VCaP (cell line): Measurements from ENCODE around the gene C1QTNF1.

Experiments
- H3K27ac ChIP-seq: fragments of 450-650 bp; 2 replicates; pipeline ENCODE4 v1.5.1; 2017
- TF ChIP-seq, protein P1 (sequence below): fragments of 450-650 bp; conservative IDR thresholded peaks from 2 replicates; pipeline ENCODE4 v1.5.1; 2017; ENCODE audit warnings: mild to moderate bottlenecking, moderate library complexity

Gene C1QTNF1

GRCh38 chr17:79017546-79018369 lies 6.2 kb upstream of the C1QTNF1 start:
- no peak overlapping the region for H3K27ac ChIP-seq
- TF ChIP-seq, protein P1, sequence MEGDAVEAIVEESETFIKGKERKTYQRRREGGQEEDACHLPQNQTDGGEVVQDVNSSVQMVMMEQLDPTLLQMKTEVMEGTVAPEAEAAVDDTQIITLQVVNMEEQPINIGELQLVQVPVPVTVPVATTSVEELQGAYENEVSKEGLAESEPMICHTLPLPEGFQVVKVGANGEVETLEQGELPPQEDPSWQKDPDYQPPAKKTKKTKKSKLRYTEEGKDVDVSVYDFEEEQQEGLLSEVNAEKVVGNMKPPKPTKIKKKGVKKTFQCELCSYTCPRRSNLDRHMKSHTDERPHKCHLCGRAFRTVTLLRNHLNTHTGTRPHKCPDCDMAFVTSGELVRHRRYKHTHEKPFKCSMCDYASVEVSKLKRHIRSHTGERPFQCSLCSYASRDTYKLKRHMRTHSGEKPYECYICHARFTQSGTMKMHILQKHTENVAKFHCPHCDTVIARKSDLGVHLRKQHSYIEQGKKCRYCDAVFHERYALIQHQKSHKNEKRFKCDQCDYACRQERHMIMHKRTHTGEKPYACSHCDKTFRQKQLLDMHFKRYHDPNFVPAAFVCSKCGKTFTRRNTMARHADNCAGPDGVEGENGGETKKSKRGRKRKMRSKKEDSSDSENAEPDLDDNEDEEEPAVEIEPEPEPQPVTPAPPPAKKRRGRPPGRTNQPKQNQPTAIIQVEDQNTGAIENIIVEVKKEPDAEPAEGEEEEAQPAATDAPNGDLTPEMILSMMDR = no peak

GRCh38 chr17:79018370-79018695 lies 5.6 kb upstream of the C1QTNF1 start:
- TF ChIP-seq, protein P1 = no peak
- no peak overlapping the region for H3K27ac ChIP-seq

- TF ChIP-seq, protein P1 = no peak
- no peak overlapping the region; the same call in 1 of the 2 replicates for H3K27ac ChIP-seq
These were observed 4.7 kb upstream of the C1QTNF1 start for GRCh38 chr17:79019261-79019631.

DNA sequence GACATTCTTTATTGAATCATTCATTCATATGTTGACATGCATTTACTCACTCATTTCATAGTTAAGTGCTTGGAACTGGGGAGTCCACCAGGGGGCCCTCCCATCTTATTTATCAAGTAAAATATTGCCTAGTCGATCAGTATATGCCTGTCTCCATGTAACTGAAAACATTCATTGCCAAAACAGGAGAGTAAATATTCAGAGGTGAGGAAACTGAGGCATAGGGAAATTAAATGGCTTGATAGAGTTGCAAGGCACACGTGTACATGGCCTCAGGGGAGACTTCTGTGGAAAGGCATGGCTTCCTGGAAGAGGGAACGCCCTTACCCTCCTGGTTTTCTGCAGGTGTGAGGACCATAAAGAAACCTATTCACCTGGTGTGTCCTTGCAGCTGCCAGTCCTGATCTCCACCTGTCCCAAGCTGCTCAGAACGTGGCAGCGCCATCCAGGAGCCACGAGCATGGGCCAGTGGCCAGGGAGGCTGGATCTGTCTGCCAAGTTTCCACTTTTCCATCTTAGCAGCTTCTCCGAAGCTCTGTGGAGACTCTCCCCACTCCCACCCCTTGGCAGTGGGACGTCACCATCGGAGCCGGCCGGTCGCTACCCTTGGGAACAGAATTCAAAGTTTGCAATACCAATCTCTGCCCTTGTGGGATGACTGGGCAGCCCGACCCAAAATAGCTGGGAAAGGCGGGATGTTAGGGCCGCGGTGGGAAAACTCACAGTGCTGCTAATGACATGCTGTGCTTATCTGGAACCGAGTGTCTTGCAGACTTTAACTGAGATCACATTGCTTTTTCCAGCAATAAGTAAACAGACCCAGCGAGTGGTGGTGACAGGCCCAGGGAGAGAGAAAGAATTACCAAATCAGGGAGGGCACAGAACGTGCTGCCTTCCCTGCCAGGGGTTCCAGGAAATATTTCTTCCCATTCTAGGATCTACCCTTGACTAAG lies 4.1 kb upstream of the C1QTNF1 start:
- H3K27ac ChIP-seq = peak overlapping the region; percentile 93
- TF ChIP-seq, protein P1 = peak; percentile 77

GRCh38 chr17:79020631-79021301 lies 3.2 kb upstream of the C1QTNF1 start:
- peak overlapping the region; percentile 93 for H3K27ac ChIP-seq
- TF ChIP-seq, protein P1 = no peak

DNA sequence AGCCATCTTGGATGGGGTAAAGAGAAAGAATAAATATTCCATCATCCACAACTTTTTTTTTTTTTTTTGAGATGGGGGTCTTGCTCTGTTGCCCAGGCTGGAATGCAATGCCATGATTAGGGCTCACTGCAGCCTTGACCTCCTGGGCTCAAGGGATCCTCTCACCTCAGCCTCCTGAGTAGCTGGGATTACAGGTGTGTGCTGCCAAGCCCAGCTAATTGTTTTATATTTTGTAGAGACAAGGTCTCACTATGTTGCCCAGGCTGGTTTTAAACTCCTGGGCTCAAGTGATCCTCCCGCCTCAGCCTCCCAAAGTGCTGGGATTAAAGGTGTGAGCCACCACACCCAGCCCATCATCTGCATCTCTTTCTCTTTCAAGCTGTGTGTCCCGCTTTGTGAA lies 2.0 kb upstream of the C1QTNF1 start:
- peak overlapping the region; percentile 93 for H3K27ac ChIP-seq

GRCh38 chr17:79022507-79022991 lies 1.4 kb upstream of the C1QTNF1 start:
- H3K27ac ChIP-seq = peak overlapping the region; percentile 93
- TF ChIP-seq, protein P1 = no peak
